Fibroblast of villous mesenchyme (primary cell): ENCODE measurements around the gene NCAPD2. TPM values are rescaled to one million over a fixed set of nuclear protein-coding genes. Genes with fewer than 3 reads are reported as not detected.
A peak's percentile ranks its signal among the peaks of the same experiment; 100 is the strongest.
"Not testable (repeated sequence)": the region's sequence is repeated elsewhere in the genome, so short reads cannot be mapped to it uniquely, and the experiment has no call there.

Experiments used
- DNase-seq: peaks from one replicate; pipeline ENCODE4 v3.0.0-alpha.2; 2010; ENCODE audit warnings: low read depth
- H3K4me3 ChIP-seq: 2 replicates; pipeline ENCODE4 v1.5.1; 2011; ENCODE audit warnings: low read depth, mild to moderate bottlenecking, low read length
- total RNA-seq: library from RNA; depleted of rRNA; stranded (reverse); fragments of >200 nt; gene quantifications from 2 replicates; pipeline ENCODE4 v1.2.3, GENCODE V29; 2012
- TF ChIP-seq, protein P1 (sequence below): IDR thresholded peaks from 2 replicates; pipeline ENCODE4 v1.5.1; 2012; ENCODE audit warnings: low read depth, mild to moderate bottlenecking, low read length; ENCODE audit not compliant: insufficient read depth

The NCAPD2 gene
- total RNA-seq, 1 donor: 52.7 TPM

GRCh38 chr12:6466184-6466573, 27.7 kb upstream of the NCAPD2 start:
- TF ChIP-seq, protein P1, sequence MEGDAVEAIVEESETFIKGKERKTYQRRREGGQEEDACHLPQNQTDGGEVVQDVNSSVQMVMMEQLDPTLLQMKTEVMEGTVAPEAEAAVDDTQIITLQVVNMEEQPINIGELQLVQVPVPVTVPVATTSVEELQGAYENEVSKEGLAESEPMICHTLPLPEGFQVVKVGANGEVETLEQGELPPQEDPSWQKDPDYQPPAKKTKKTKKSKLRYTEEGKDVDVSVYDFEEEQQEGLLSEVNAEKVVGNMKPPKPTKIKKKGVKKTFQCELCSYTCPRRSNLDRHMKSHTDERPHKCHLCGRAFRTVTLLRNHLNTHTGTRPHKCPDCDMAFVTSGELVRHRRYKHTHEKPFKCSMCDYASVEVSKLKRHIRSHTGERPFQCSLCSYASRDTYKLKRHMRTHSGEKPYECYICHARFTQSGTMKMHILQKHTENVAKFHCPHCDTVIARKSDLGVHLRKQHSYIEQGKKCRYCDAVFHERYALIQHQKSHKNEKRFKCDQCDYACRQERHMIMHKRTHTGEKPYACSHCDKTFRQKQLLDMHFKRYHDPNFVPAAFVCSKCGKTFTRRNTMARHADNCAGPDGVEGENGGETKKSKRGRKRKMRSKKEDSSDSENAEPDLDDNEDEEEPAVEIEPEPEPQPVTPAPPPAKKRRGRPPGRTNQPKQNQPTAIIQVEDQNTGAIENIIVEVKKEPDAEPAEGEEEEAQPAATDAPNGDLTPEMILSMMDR: no peak
- H3K4me3 ChIP-seq: no peak overlapping the region
- DNase-seq: no peak

GRCh38 chr12:6466751-6467150, 27.2 kb upstream of the NCAPD2 start:
- H3K4me3 ChIP-seq, DNase-seq: not testable (repeated sequence)

DNA sequence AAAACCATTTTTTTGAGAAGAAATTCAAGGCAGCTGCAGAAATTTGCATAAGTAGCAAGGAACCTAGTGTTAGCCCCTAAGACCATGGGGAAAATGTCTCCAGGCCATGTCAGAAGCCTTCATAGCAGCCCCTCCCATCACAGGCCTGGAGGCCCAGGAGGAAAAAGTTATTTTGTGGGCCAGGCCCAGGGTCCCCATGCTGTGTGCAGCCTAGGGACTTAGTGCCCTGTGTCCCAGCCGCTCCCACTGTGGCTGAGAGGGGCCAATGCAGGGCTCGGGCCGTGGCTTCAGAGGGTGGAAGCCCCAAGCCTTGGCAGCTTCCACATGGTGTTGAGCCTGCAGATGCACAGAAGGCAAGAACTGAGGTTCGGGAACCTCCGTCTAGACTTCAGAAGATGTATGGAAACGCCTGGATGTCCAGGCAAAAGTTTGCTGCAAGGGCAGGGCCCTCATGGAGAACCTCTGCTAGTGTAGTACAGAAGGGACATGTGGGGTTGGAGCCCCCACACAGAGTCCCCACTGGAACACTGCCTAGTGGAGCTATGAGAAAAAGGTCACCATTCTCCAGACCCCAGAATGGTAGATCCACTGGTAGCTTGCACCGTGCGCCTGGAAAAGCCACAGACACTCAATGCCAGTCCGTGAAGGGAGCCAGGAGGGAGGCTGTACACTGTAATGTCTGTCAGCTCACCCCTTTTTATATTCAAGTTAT, 26.2 kb upstream of the NCAPD2 start:
- DNase-seq, H3K4me3 ChIP-seq: not testable (repeated sequence)

DNA sequence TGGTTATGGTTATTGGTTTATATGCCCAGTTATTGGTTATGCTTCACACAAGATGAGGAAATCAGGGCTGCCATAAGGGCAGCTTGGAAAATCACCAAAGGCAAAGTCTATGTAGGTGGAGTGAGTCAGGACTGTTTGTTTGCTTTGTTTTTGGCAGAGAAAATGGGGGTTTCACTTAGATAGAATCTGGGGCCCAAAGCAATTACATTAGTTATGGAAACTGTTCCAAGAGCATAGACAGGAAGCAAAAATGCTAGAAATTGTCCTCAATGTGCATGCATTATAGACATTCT, 25.7 kb upstream of the NCAPD2 start:
- no peak overlapping the region for H3K4me3 ChIP-seq
- no peak for DNase-seq
- TF ChIP-seq, protein P1: no peak

DNA sequence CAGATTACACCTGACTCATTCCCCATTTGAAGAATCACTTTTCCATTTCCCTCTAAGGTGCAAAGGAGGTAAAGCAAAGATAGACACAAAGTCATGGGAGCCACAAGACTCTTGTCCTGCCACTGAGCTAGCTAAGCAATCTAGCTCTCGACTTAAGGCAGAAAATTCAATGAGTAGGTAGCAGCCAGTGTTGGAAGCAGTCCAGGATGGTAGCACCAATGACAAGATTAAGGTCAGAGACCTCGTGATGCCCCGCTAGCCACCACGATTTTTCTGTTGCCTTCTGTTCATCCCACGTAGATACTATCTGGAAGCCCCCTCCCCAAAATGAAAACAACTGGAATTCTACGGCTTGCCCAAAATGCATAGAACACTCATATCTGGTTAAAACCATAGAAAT, 24.8 kb upstream of the NCAPD2 start:
- peak overlapping the region; percentile 78 for H3K4me3 ChIP-seq
- TF ChIP-seq, protein P1: no peak
- no peak for DNase-seq

- DNase-seq: no peak
- TF ChIP-seq, protein P1: no peak
- H3K4me3 ChIP-seq: peak overlapping the region; percentile 78
Measured at GRCh38 chr12:6469609-6470374, 24.1 kb upstream of the NCAPD2 start.

- DNase-seq: peak; percentile 97
- TF ChIP-seq, protein P1: no peak
- H3K4me3 ChIP-seq: peak within 1 kb of the TSS; percentile 78
Measured at GRCh38 chr12:6470375-6471163, 23.3 kb upstream of the NCAPD2 start, which contains the start of gene VAMP1. Gene VAMP1 (minus strand): TSS chr12:6470677. CDS start chr12:6470531, 146 bp downstream.
